Common myeloid progenitor, CD34-positive (primary cell): ENCODE measurements around the gene H3-3A.

Experiments
- CTCF ChIA-PET: fragments of 350-600 bp; sonication (Branson Sonifier 250); formaldehyde crosslinking; loops from one replicate; lab custom pipeline; 2021; ENCODE audit warnings: antibody characterized with exemption; lab: Charles Lee
- POLR2A ChIA-PET: fragments of 350-600 bp; sonication (Branson Sonifier 250); formaldehyde crosslinking; loops from one replicate; lab custom pipeline; 2021; ENCODE audit warnings: antibody characterized with exemption; lab: Charles Lee
- DNase-seq, 3 donors: peaks; one replicate each; pipeline versions ENCODE4 v3.0.0 to v3.0.0-alpha.2; 2013
- H3K27ac ChIP-seq, 2 experiments: 1 replicate in 1 of 2; 2 replicates in 1 of 2; pipeline ENCODE4 v1.7.0; 2013; ENCODE audit warnings: inconsistent platforms in 2 of 2, low read length in 2 of 2, mild to moderate bottlenecking in 2 of 2, low read depth in 1 of 2, moderate library complexity in 1 of 2; ENCODE audit not compliant: severe bottlenecking in 2 of 2, insufficient read depth in 1 of 2, poor library complexity in 1 of 2
- H3K27me3 ChIP-seq, 5 experiments: replicated peaks in 2 of 5; 1 replicate in 3 of 5; 2 replicates in 2 of 5; pipeline versions ENCODE4 v1.6.1 to v1.7.0; 2013; ENCODE audit warnings: low read length in 4 of 5, mild to moderate bottlenecking in 2 of 5, moderate library complexity in 2 of 5, inconsistent platforms in 1 of 5; ENCODE audit not compliant: insufficient read depth in 5 of 5, control insufficient read depth in 4 of 5
- H3K36me3 ChIP-seq, 4 experiments: 1 replicate in 2 of 4; 2 replicates in 2 of 4; pipeline versions ENCODE4 v1.6.1 to v1.7.0; 2013; ENCODE audit warnings: low read length in 3 of 4, control low read depth in 1 of 4, mild to moderate bottlenecking in 1 of 4; ENCODE audit not compliant: control insufficient read depth in 4 of 4, insufficient read depth in 4 of 4
- H3K4me1 ChIP-seq, 4 experiments: 1 replicate in 3 of 4; 2 replicates in 1 of 4; pipeline versions ENCODE4 v1.6.1 to v1.7.1; 2013; ENCODE audit warnings: low read length in 3 of 4, mild to moderate bottlenecking in 3 of 4, control low read depth in 1 of 4, inconsistent platforms in 1 of 4, moderate library complexity in 1 of 4; ENCODE audit not compliant: control insufficient read depth in 4 of 4, insufficient read depth in 4 of 4; ENCODE audit errors: control extremely low read depth in 1 of 4
- H3K4me3 ChIP-seq, 7 experiments: 1 replicate in 4 of 7; 2 replicates in 3 of 7; pipeline versions ENCODE4 v1.5.1 to v1.7.0; 2013; ENCODE audit warnings: mild to moderate bottlenecking in 7 of 7, low read length in 6 of 7, moderate library complexity in 6 of 7, inconsistent platforms in 2 of 7, low read depth in 2 of 7, control low read depth in 1 of 7; ENCODE audit not compliant: insufficient read depth in 4 of 7, control insufficient read depth in 1 of 7; ENCODE audit errors: extremely low read depth in 1 of 7
- H3K9me3 ChIP-seq, 5 experiments: 1 replicate in 4 of 5; 2 replicates in 1 of 5; pipeline versions ENCODE4 v1.6.1 to v1.7.1; 2013; ENCODE audit warnings: low read length in 4 of 5, mild to moderate bottlenecking in 2 of 5, inconsistent platforms in 1 of 5, low read depth in 1 of 5, moderate library complexity in 1 of 5; ENCODE audit not compliant: control insufficient read depth in 4 of 5, insufficient read depth in 2 of 5; ENCODE audit errors: control extremely low read depth in 1 of 5
- WGBS: methylation state at CpG from one replicate; pipeline ENCODE4 v1.1.5; 2013; ENCODE audit not compliant: insufficient coverage; 5-methylcytosine and 5-hydroxymethylcytosine counted together

Gene H3-3A

DNA sequence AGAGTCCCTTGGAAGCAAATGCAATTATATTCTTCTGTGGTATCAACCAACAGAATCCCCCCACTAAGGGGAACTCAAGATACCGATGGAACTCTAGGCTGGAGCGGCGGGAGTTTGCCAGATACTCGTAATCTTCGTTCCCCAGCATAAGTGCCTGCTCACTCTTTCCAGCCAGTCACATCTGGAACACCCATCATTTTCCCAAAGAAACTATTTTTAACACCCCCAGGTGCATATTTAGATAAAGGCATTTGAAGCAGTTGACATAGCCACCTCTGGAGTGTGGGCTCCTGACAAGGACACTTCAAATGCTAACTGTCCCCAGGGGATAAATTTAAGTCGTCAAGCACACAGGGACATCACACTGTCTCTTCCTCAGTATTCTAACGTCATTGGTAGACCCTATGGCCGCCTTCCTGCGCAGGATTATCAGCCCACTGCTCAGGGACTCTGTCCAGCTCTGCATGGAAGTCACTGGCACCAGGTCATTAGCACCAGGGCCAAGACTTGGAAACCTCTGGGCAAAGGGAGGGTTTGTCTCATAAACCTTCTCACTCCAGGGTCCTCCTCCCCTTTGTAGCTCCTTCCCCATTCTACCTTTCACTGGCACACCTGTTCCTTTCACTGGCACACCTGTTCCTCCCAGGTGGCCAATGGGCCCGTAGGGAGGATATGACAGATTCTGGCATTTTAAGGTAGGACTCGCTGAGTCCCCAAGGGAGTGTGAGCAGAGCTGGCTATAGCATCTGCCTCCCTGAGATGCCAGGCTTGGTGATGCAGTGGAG, 48.8 kb downstream of the H3-3A start:
- H3K27ac ChIP-seq: peak overlapping the region; percentile 54 to 81
- DNase-seq: no peak
- H3K9me3 ChIP-seq: no peaks in the 10 kb centered on the region
- POLR2A ChIA-PET: interaction anchor here (0.7 to 1.8 kb wide), 5 partner anchors 10 to 112 kb away, joined by 3 to 8 read pairs (median 6); partner anchors contain the start of gene SDE2
- H3K4me3 ChIP-seq: peak overlapping the region; percentile 62 to 87 (median 69)
- no peaks in the 10 kb centered on the region for H3K36me3 ChIP-seq
- 71% methylated on average over 5 of the region's 11 CpGs for WGBS
- peaks cover 2 to 24% (median 20%) of the 10 kb centered on the region in 4 experiments for H3K4me1 ChIP-seq
- CTCF ChIA-PET: interaction anchor here (1.0 to 5.9 kb wide), 12 partner anchors 8 to 229 kb away, joined by 3 to 43 read pairs (median 4); partner anchors contain the start of gene TMEM63A
- H3K27me3 ChIP-seq: no peaks in the 10 kb centered on the region

DNA sequence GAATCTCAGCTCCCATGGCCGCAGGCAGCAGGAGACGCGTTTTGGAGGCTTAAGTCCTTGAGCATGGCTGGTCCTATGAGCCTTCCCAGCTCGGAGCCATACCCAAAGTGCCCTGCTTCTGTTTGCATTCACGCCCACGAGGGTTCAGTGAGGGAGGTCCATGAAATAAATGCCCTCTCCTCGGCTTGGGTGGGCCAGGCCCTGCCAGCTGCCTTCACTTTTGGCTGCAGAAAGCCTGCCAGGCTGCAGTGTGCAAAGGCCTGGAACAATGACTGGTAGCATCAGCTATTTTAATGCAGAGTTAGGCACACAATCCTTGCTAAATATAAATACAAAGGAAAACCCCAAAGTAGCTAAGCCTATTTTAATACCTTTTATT, 49.4 kb downstream of the H3-3A start:
- 98% methylated on average over 7 of the region's 7 CpGs for WGBS
- Histone ChIP-seq H3K36me3 (no peaks in the 10 kb centered on the region), H3K27me3 (no peaks in the 10 kb centered on the region), H3K9me3 (no peaks in the 10 kb centered on the region), H3K27ac (no peak overlapping the region), H3K4me3 (no peak overlapping the region), H3K4me1 (peaks cover 2 to 24% (median 20%) of the 10 kb centered on the region in 4 experiments)
- ChIA-PET CTCF (interaction anchor here (1.0 to 5.9 kb wide), 8 partner anchors 7 to 229 kb away, joined by 3 to 43 read pairs (median 4); partner anchors contain the start of gene TMEM63A), POLR2A (no interaction called here)
- no peak for DNase-seq

DNA sequence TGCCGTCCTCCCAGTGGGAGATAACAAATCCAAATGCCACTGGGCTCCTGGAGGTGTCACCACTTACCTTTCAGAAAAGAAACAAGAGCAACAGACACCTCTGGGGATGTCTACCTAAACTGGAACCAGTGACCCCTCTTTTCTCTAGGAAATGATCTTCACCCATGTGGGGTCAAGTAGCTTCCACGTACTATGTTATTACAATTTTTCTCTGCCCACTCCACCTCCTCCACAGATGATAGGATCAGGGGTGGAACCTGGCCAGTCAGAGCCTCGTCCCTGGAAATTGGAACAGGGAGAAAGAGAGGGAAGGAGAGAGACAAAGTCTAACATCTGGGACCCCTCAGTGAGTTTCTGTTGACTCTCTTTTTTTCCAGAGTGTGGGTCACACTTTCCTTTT, 50.1 kb downstream of the H3-3A start:
- CTCF ChIA-PET: interaction anchor here (1.1 to 5.9 kb wide), 4 partner anchors 7 to 39 kb away, joined by 4 to 43 read pairs (median 20); no protein-coding TSS in a partner anchor
- 100% methylated on average over 3 of the region's 3 CpGs for WGBS
- H3K4me3 ChIP-seq: no peak overlapping the region
- POLR2A ChIA-PET: no interaction called here
- no peaks in the 10 kb centered on the region for H3K9me3 ChIP-seq
- H3K36me3 ChIP-seq: no peaks in the 10 kb centered on the region
- H3K27ac ChIP-seq: no peak overlapping the region
- DNase-seq: no peak
- H3K4me1 ChIP-seq: peaks cover 2 to 24% (median 20%) of the 10 kb centered on the region in 4 experiments
- H3K27me3 ChIP-seq: no peaks in the 10 kb centered on the region

DNA sequence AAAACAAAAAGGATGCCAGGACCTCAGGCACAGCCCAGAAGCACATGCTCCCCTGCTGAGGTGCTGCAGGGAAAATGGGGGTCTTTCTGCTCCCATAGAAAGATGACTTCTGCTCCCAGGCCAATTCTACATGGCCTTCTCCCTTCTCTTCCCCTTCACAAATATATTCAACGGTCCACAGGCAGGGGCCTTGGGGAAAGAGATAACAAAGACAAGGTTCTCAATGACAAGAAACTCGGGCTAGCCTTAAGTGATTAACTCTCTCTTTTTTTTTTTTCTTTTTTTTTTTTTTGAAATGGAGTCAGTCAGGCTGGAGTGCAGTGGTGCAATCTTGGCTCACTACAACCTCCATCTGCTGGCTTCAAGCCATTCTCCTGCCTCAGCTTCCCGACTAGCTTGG, 54.2 kb downstream of the H3-3A start:
- Histone ChIP-seq H3K27ac (no peak overlapping the region), H3K4me3 (no peak overlapping the region), H3K4me1 (peaks cover 0 to 18% (median 13%) of the 10 kb centered on the region in 4 experiments), H3K36me3 (no peaks in the 10 kb centered on the region), H3K9me3 (no peaks in the 10 kb centered on the region), H3K27me3 (no peaks in the 10 kb centered on the region)
- POLR2A ChIA-PET: no interaction called here
- DNase-seq: no peak
- CTCF ChIA-PET: interaction anchor here (1.8 to 12.6 kb wide), 2 partner anchors 9 to 47 kb away, joined by 4 to 132 read pairs; no protein-coding TSS in a partner anchor
- WGBS: 86% methylated on average over 1 of the region's 3 CpGs

DNA sequence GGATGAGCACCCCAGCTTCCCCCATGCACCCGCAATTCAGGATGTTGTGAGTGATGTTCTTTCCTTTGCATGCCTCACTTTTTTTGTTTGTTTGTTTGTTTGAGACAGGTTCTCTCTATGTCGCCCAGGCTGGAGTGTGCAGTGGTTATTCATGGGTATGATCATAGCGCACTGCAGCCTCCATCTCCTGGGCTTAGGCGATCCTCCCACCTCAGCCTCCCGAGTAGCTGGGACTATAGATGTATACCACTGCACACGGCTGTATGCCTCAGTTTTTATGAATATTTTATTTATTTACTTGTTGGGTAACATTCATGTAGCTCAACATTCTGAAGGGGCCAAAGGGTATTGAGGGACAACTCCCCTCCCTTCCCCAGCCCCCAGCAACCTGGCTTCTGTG, 54.8 kb downstream of the H3-3A start:
- H3K4me1 ChIP-seq: peaks cover 0 to 17% (median 12%) of the 10 kb centered on the region in 4 experiments
- no peak overlapping the region for H3K4me3 ChIP-seq
- H3K27ac ChIP-seq: no peak overlapping the region
- POLR2A ChIA-PET: no interaction called here
- no peak for DNase-seq
- CTCF ChIA-PET: interaction anchor here (1.0 to 12.6 kb wide), 4 partner anchors 7 to 48 kb away, joined by 3 to 132 read pairs (median 20); no protein-coding TSS in a partner anchor
- H3K36me3 ChIP-seq: no peaks in the 10 kb centered on the region
- H3K27me3 ChIP-seq: no peaks in the 10 kb centered on the region
- H3K9me3 ChIP-seq: no peaks in the 10 kb centered on the region
- 96% methylated on average over 3 of the region's 6 CpGs for WGBS

DNA sequence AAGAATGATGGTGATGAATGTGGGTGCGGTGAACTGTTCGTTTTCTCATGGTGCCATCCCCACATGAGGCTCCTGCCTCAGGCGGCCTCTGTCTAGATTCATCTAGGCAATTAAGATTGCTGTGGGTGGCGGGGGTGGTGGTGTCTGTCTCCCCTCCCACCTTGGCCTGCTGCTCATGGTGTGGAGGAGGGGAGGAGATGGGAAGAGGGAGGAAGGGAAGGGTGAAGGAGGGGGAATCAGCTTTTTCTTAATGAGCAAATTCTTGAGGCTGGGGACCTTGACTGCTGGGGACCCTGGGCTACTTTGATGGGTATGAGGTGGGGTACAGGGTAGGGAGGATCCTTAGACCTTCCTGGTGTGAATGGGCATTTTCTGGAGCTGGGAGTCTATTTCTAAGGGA, 55.8 kb downstream of the H3-3A start:
- Histone ChIP-seq H3K27me3 (no peaks in the 10 kb centered on the region), H3K9me3 (no peaks in the 10 kb centered on the region), H3K27ac (no peak overlapping the region), H3K4me1 (peaks cover 0 to 25% (median 20%) of the 10 kb centered on the region in 4 experiments), H3K36me3 (no peaks in the 10 kb centered on the region), H3K4me3 (no peak overlapping the region)
- no peak for DNase-seq
- 100% methylated on average over 2 of the region's 4 CpGs for WGBS
- ChIA-PET POLR2A (no interaction called here), CTCF (interaction anchor here (1.0 to 12.6 kb wide), 5 partner anchors 8 to 49 kb away, joined by 3 to 132 read pairs (median 20); no protein-coding TSS in a partner anchor)

DNA sequence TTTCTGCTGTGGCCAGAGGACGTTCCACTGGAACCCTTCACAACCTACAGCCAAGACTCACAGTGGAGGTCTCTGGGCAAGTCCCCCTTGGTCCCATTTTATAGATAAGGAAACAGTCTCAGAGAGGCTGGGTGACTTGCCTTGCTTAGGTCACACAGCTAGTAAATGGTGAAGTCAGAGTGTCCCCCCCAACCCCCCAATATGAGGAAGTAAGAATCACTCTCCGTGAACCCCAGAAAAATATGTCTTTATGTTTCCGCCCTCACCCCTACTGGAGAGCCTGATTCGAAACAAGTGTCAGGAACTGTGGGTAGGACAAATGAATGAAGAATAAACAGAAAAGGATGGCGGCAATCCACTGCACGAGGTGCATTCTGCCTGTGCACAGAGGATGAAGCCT, 56.7 kb downstream of the H3-3A start:
- CTCF ChIA-PET: interaction anchor here (1.0 to 12.6 kb wide), 4 partner anchors 9 to 50 kb away, joined by 3 to 132 read pairs (median 28); no protein-coding TSS in a partner anchor
- POLR2A ChIA-PET: interaction anchor here (1.0 kb wide), 1 partner anchor 9 kb away, joined by 4 read pairs; no protein-coding TSS in a partner anchor

More for the DNA sequence above, 56.7 kb downstream of the H3-3A start:
- Histone ChIP-seq H3K27ac (no peak overlapping the region), H3K4me1 (peaks cover 0 to 27% (median 20%) of the 10 kb centered on the region in 4 experiments), H3K27me3 (no peaks in the 10 kb centered on the region), H3K9me3 (no peaks in the 10 kb centered on the region), H3K4me3 (no peak overlapping the region), H3K36me3 (no peaks in the 10 kb centered on the region)
- DNase-seq: no peak
- 89% methylated on average over 4 of the region's 6 CpGs for WGBS
